ENCODE results near the gene DOK5.

Gene DOK5

GRCh38 chr20:54526801-54527200, 51.4 kb downstream of the DOK5 start:
- Histone ChIP-seq H4K20me1 (no peaks in the 10 kb centered on the region), H3K9me3 (peaks cover 12% of the 10 kb centered on the region; the same call in 1 of the 2 replicates), H3K4me3 (no peak overlapping the region), H3K4me2 (no peak overlapping the region), H3K27me3 (no peaks in the 10 kb centered on the region), H3K4me1 (no peaks in the 10 kb centered on the region), H3K9ac (no peak overlapping the region), H3K27ac (no peak overlapping the region), H3K36me3 (no peaks in the 10 kb centered on the region)
- TF ChIP-seq Cebpa-rat (IDR thresholded peaks at IDR 0.05) = no peak

- Histone ChIP-seq H3K27ac (no peak overlapping the region), H3K9ac (no peak overlapping the region)
These were observed 57.2 kb downstream of the DOK5 start for GRCh38 chr20:54532573-54532972.

GRCh38 chr20:54534101-54534500, 58.7 kb downstream of the DOK5 start:
- Histone ChIP-seq H3K27me3 (no peaks in the 10 kb centered on the region), H3K9me3 (peaks cover 28% of the 10 kb centered on the region), H4K20me1 (no peaks in the 10 kb centered on the region), H3K27ac (no peak overlapping the region), H3K36me3 (no peaks in the 10 kb centered on the region), H3K4me2 (peak overlapping the region; percentile 45; the same call in 1 of the 2 replicates), H3K4me3 (no peak overlapping the region), H3K9ac (no peak overlapping the region), H3K4me1 (peaks cover 18% of the 10 kb centered on the region)
- no peak for TF ChIP-seq Cebpa-rat (IDR thresholded peaks at IDR 0.05)

More at GRCh38 chr20:54532573-54532972, 57.2 kb downstream of the DOK5 start:
- Histone ChIP-seq H4K20me1 (no peaks in the 10 kb centered on the region), H3K36me3 (no peaks in the 10 kb centered on the region), H3K4me2 (no peak overlapping the region), H3K27me3 (no peaks in the 10 kb centered on the region), H3K4me1 (peaks cover 18% of the 10 kb centered on the region), H3K4me3 (no peak overlapping the region), H3K9me3 (peaks cover 16% of the 10 kb centered on the region; the same call in 1 of the 2 replicates)
- no peak for TF ChIP-seq Cebpa-rat (IDR thresholded peaks at IDR 0.05)

- Histone ChIP-seq H3K4me2 (peak overlapping the region; percentile 45), H3K36me3 (no peaks in the 10 kb centered on the region), H3K9me3 (peaks cover 28% of the 10 kb centered on the region), H3K27ac (no peak overlapping the region), H3K9ac (no peak overlapping the region), H3K4me1 (peaks cover 18% of the 10 kb centered on the region), H3K27me3 (no peaks in the 10 kb centered on the region), H4K20me1 (no peaks in the 10 kb centered on the region), H3K4me3 (no peak overlapping the region)
- TF ChIP-seq Cebpa-rat (IDR thresholded peaks at IDR 0.05) = no peak
These were observed 59.6 kb downstream of the DOK5 start for GRCh38 chr20:54535033-54535432.

- H3K27ac ChIP-seq = no peak overlapping the region
- H3K9me3 ChIP-seq = peaks cover 21% of the 10 kb centered on the region
- no peak for TF ChIP-seq Cebpa-rat (IDR thresholded peaks at IDR 0.05)
These were observed 60.4 kb downstream of the DOK5 start for GRCh38 chr20:54535746-54536145.

GRCh38 chr20:54539521-54540046, 64.2 kb downstream of the DOK5 start:
- H3K9ac ChIP-seq = no peak overlapping the region
- TF ChIP-seq Cebpa-rat (IDR thresholded peaks at IDR 0.05) = no peak
- peaks cover 21% of the 10 kb centered on the region for H3K9me3 ChIP-seq
- no peak overlapping the region for H3K27ac ChIP-seq
- no peak overlapping the region for H3K4me3 ChIP-seq
- no peaks in the 10 kb centered on the region for H4K20me1 ChIP-seq
- H3K36me3 ChIP-seq = no peaks in the 10 kb centered on the region
- H3K27me3 ChIP-seq = no peaks in the 10 kb centered on the region
- no peak overlapping the region for H3K4me2 ChIP-seq
- peaks cover 11% of the 10 kb centered on the region for H3K4me1 ChIP-seq

More at GRCh38 chr20:54535746-54536145, 60.4 kb downstream of the DOK5 start:
- peaks cover 18% of the 10 kb centered on the region for H3K4me1 ChIP-seq
- H3K4me2 ChIP-seq = no peak overlapping the region
- no peak overlapping the region for H3K9ac ChIP-seq
- no peaks in the 10 kb centered on the region for H3K36me3 ChIP-seq
- no peaks in the 10 kb centered on the region for H3K27me3 ChIP-seq
- no peaks in the 10 kb centered on the region for H4K20me1 ChIP-seq
- no peak overlapping the region for H3K4me3 ChIP-seq

GRCh38 chr20:54543369-54543768, 68.0 kb downstream of the DOK5 start:
- TF ChIP-seq Cebpa-rat (IDR thresholded peaks at IDR 0.05) = no peak
- H3K4me2 ChIP-seq = no peak overlapping the region
- H3K27ac ChIP-seq = no peak overlapping the region
- peaks cover 19% of the 10 kb centered on the region for H3K9me3 ChIP-seq
- H3K9ac ChIP-seq = no peak overlapping the region
- H3K4me1 ChIP-seq = no peaks in the 10 kb centered on the region
- no peak overlapping the region for H3K4me3 ChIP-seq
- no peaks in the 10 kb centered on the region for H4K20me1 ChIP-seq
- H3K27me3 ChIP-seq = no peaks in the 10 kb centered on the region
- no peaks in the 10 kb centered on the region for H3K36me3 ChIP-seq

- no peaks in the 10 kb centered on the region for H3K36me3 ChIP-seq
- H4K20me1 ChIP-seq = no peaks in the 10 kb centered on the region
- no peaks in the 10 kb centered on the region for H3K27me3 ChIP-seq
- no peaks in the 10 kb centered on the region for H3K4me1 ChIP-seq
- no peak overlapping the region for H3K9ac ChIP-seq
- no peak overlapping the region for H3K4me3 ChIP-seq
- no peak overlapping the region for H3K27ac ChIP-seq
- no peak for TF ChIP-seq Cebpa-rat (IDR thresholded peaks at IDR 0.05)
- peaks cover 13% of the 10 kb centered on the region for H3K9me3 ChIP-seq
- no peak overlapping the region for H3K4me2 ChIP-seq
These were observed 70.4 kb downstream of the DOK5 start for GRCh38 chr20:54545676-54546358.

GRCh38 chr20:54548849-54549248, 73.5 kb downstream of the DOK5 start:
- Histone ChIP-seq H3K4me3 (no peak overlapping the region), H3K27me3 (no peaks in the 10 kb centered on the region), H3K4me1 (no peaks in the 10 kb centered on the region), H4K20me1 (no peaks in the 10 kb centered on the region), H3K9me3 (peaks cover 13% of the 10 kb centered on the region), H3K4me2 (no peak overlapping the region), H3K36me3 (no peaks in the 10 kb centered on the region), H3K27ac (no peak overlapping the region), H3K9ac (no peak overlapping the region)
- no peak for TF ChIP-seq Cebpa-rat (IDR thresholded peaks at IDR 0.05)

GRCh38 chr20:54549658-54550326, 74.4 kb downstream of the DOK5 start:
- Histone ChIP-seq H3K9me3 (peaks cover 6% of the 10 kb centered on the region), H3K4me1 (no peaks in the 10 kb centered on the region), H4K20me1 (no peaks in the 10 kb centered on the region), H3K36me3 (no peaks in the 10 kb centered on the region), H3K4me3 (no peak overlapping the region), H3K9ac (no peak overlapping the region), H3K27ac (no peak overlapping the region), H3K27me3 (no peaks in the 10 kb centered on the region), H3K4me2 (no peak overlapping the region)
- no peak for TF ChIP-seq Cebpa-rat (IDR thresholded peaks at IDR 0.05)
